GM18858 (cell line): Measurements from ENCODE around the gene MPPED1.

Experiments
- ATAC-seq: cut with Tn5 transposase; IDR thresholded peaks from one replicate; pipeline ENCODE4 v1.9.1; 2021; ENCODE audit not compliant: unreplicated experiment

MPPED1 gene

DNA sequence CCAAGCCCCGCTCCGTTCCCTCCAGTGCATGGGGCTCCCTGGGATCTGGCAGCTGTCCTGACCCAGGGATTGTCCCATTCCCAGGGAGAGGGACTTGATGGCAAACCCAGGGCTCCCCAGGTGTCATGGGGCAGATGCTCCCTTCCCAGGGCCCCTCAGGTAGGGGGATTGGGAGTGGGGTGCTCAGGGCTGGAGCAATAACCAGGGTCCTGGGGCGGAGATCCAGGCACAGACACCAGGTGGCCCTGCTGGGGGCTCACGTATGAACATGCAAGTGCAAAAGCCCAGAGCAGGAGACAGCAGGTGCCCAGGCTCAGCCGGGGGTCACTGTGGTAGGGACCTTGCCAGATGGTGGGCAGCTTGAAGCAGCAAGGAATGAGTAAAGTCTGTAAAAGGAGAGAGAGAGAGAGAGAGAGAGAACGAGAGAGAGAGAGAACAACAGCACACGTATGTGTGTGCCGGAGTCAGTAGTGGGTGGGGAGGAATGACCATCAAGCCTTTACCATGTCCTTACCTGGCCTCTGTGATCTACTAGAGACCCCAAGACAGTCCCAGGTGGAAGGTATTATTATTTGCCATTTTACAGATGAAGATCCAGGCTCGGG, 19.3 kb upstream of the MPPED1 start:
- no peak for ATAC-seq

GRCh38 chr22:43393132-43393843, 18.5 kb upstream of the MPPED1 start:
- ATAC-seq = no peak

- no peak for ATAC-seq
Observed at GRCh38 chr22:43393844-43394474, 17.9 kb upstream of the MPPED1 start.

DNA sequence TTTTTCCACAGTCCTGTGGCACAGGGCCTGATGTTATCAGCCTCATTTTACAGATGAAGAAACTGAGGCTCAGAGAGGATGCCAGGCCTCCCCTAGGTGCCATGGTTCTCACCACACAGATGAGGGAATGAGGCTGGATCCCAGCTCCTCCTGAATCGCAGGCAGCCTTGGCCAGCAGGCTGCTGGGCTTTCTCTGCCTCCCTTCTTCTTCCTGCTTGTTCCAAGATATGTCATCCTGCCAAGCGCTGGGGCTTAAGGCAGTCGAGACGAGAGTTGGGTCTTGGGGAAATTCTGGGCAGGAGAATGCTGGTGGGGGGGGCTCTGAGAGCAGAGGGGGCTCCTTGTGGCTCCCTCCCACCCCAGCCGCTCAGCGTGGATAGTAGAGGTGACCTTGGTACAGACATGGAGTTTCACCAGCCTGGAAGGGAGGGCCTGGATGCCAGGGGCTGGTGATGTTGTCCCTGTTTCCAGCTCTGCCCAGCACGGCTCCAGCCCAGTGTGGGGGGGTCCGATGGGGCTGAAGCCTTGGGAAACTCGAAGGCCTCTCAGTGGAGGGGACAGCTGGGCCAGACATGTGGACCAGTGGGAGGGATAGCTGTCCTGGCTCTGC, 16.6 kb upstream of the MPPED1 start:
- ATAC-seq = no peak

DNA sequence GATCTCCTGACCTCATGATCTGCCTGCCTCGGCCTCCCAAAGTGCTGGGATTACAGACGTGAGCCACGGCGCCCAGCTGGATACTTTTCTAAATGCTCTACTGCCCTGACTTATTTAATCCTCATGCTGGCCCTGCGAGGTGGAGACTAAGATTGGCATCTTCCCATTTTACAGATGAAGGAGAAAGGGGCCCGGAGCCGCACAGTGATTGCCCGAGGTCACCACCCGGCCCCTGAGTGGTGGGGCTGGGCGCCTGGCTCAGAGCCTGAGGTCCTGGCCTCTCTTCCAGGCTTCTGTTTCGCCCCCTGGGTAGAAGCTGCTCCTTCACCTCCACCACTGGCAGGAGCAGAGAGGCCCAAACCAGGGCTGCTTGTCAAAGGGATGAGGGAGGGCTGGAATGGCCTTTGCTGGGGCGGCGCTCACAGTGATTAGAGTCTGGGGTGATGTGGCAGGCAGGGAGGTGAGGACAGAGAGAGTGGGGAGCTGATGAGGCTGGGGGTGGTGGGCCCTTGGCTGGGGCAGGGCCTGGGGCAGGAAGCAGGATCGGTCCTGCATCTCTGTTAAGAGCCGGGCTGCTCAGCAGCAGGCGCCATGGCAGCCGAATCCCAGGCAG, 15.4 kb upstream of the MPPED1 start:
- ATAC-seq = no peak

- ATAC-seq = no peak
Observed at GRCh38 chr22:43396934-43397457, 14.8 kb upstream of the MPPED1 start.

DNA sequence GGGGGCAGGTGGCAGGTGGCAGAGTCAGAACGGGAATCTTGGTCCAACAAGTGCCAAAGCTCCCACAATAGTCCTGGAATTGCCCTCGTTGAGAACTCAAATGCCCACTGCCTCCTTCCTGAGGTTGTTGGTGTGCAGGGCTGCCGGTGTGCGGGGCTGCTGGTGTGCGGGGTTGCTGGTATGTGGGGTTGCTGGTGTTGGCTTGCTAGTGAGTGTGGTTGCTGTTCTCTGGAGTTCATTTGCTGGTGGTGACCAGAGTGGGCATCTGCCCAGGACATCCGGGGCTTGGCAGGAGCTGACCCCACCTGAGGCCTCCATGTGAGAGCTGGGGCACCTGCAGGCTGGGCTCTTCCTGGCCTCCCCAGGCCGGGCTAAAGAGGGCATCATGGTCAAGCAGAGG, 14.0 kb upstream of the MPPED1 start:
- ATAC-seq = no peak

GRCh38 chr22:43398246-43398645, 13.6 kb upstream of the MPPED1 start:
- ATAC-seq = no peak

DNA sequence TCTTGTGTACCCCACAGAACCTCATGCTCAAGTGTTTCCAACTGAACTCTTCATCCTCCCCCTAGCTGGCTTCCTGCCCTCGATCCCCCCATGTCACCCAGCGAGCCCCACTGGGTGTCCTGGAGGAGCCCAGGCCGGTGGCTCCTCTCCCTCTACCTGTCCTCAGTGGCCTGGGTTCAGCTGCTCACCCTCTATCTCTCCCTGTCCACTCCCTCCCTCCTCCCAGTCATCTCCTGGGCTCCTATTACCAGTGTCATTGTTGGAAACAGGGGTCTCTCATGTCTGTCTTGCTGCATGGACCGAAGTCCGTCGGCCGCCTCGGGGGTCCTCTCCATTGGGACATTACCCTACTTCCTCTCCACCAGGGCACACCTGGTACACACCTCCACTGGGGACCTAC, 12.9 kb upstream of the MPPED1 start:
- no peak for ATAC-seq

DNA sequence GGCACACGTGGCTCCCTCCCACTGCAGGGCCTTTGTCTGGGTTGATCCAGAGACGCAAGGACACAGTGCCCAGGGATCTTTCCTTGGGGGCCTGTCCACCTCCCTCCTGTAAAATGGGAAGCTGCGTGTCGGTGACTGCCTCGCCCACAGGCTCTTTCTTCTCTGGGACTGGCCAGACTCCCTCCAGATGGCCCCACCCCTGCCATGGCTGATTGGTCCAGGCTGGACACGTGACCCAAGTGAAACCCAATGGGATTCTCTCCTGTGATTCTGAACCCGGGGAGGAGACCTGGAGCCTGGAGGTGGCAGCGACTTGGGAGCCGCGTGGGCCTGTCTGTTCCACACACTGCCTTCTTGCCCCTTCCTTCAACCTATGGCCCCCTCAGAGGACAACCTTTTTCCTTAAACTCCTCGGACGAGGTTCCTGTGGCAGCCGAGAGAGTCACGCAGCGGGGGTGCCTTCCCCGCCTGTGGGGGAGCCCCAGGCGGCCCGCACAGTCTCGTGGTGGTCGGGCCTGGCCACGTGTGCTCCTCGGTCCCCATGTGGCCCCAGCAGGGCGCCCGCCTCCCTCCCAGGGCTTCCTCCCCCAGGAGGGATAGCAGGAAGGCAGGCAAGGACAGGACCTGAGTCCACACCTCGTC, 12.4 kb upstream of the MPPED1 start:
- no peak for ATAC-seq

DNA sequence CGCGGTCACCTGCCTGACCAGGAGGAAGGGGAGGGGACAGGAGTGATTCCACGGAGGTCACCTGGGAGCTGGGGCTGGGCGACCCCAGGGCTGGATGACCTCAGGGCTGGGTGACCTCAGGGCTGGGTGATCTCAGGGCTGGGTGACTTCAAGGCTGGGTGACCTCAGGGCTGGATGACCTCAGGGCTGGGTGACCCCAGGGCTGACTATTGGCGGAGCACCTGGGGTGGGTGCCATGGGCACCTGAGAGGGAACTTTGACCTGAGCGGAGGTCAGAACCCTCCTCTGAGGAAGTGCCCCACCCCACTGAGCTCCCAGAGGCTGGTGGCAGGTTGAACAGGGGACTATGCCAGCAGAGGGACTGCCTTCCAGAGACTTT, 11.8 kb upstream of the MPPED1 start:
- no peak for ATAC-seq

DNA sequence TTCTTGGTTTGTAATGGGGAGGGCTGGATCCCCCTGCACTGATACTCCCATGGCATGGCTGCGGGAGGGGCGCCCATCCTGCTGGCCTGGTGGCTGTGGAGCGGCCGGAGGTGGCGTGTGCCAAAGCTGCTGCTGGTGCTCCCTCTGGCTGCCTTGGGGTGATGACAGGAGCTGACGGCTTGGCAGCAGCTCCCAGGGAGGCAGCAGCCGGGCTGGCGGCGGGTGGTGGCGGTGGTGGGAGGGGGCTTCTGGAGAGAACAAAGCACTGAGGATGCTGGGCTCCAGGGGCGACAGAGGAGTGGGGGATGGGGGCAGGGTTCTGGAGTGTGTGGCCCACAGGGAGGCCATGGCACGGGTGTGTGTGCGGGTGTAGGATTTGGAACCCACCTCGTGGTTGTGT, 11.4 kb upstream of the MPPED1 start:
- no peak for ATAC-seq

GRCh38 chr22:43401233-43401632, 10.6 kb upstream of the MPPED1 start:
- ATAC-seq = no peak

DNA sequence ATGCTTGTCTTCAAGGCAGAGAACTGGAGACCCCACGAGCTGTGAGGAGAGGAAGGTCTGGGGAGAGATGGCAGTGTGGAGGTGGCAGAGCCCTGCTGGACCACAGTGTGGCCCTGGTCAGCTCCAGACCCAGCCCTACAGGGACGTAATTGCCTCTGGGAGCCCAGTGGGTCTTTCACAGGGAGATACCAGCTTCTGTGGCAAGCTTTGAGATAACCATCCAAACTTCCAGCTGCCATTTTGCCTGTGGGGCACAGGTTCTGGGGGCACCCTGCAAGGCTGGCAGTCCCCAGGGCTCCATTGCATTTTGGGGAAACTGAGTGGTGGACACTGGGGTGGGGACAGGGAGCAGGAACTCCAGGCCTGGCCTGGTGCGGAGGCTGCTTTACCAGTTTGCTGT, 10.2 kb upstream of the MPPED1 start:
- ATAC-seq = no peak

DNA sequence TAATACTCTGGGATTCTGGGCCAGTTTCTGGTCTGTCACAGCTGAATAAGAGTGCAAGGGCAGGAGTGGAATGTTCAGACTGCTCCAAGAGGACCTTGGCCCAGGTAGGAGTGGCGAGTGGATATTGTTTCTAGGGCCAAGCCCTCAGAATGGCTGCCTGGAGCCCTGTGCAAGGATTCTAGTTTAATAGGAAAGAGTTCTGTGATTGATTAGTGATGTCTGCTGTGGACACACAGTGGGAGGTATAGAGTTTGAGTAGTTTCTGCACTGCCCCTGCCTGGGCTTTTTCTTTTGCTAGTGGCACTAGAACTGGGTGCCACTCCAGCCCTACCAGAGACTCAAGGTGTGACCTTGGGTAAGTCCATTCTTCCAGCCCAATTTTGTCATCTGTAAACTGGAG, 9.7 kb upstream of the MPPED1 start:
- ATAC-seq = no peak

GRCh38 chr22:43404673-43405385, 7.0 kb upstream of the MPPED1 start:
- no peak for ATAC-seq

DNA sequence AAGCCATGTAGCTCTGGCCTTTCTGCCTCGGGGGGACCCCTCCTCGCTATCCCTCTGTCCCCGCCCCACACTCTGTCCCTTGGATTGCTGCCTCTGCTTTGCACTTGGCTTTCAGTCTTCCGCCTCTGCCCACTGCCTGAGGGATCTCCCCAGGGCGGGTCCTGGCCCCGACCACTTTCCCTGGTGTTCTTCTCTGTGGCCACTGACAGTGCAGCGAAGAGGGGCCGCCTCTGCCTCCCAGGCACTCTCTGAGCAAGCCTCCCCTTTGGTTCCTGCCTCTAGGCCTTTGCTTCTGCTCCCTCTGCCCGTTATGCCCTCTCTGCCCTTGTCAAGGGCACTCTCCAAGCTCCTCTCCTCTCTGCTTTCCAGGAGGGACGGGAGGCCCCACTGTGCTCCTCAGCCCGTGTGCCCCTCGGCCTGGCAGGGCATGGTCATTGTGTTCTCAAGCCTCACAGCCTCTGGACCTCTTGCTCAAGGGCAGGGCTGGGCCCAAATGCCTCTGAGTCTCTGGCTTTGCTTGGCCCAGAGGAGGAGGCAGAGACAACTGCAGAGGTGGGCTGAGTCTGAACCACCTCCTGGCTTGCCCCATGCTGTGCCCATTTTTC, 5.5 kb upstream of the MPPED1 start:
- ATAC-seq = no peak

- ATAC-seq = no peak
Observed at GRCh38 chr22:43407591-43407990, 4.2 kb upstream of the MPPED1 start.

DNA sequence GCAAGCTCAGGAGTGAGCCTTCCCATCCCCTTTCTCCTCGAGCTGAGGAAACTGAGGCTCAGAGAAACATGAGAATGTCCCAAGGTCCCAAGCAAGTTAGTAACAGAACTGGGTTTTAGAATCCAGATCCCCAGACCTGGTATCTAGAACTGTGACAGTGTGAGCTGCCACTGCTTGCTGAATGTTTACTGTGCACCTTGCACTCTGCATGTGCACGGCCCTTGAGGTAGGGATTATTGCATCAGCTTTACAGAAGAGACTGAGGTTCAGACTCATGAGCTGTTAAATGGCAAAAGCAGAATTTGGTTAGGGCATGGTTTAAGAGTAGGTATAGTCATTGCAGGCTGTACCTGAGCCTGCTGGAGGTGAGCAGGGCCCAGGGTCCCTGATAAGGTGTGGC, 3.8 kb upstream of the MPPED1 start:
- no peak for ATAC-seq

DNA sequence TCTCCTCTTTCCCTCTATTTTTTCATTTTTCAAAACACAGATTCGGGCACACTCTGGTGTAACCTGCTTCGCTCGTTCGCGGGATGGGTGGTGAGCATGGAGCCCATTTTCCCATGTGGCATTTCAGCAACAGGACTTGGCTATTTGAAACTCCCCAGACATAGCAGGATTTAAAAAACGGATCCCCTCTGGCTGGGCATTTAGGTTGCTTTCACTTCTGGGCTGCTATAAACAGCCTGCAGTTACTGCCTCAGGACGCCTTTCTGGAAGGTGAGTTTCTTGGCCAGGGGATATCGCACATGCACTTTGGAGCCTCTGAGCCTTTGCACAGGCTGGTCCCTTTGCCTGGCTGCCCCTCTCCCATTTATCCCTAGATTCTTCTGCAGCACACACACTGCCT, 2.8 kb upstream of the MPPED1 start:
- no peak for ATAC-seq
